GM10248 (cell line): ENCODE results near the gene TMEFF2.

Experiments
- CTCF ChIA-PET: fragments of 300-600 bp; sonication (Branson Sonifier 250); formaldehyde crosslinking; extraction: SDS; loops from one replicate; lab custom pipeline; 2021; ENCODE audit warnings: antibody characterized with exemption; lab: Yijun Ruan, JAX
- POLR2A ChIA-PET: fragments of 350-650 bp; sonication (Branson Sonifier 250); formaldehyde crosslinking; extraction: SDS; loops from one replicate; lab custom pipeline; 2020; ENCODE audit warnings: antibody characterized with exemption; lab: Yijun Ruan, JAX
- DNase-seq: peaks from one replicate; pipeline ENCODE4 v3.0.0; 2012; ENCODE audit errors: extremely low spot score
- TF ChIP-seq, protein P1 (sequence below): IDR thresholded peaks from 2 replicates; pipeline ENCODE4 v1.5.1; 2012; ENCODE audit warnings: mild to moderate bottlenecking, low read depth; ENCODE audit errors: extremely low read depth, missing control alignments, control extremely low read depth

The TMEFF2 gene

DNA sequence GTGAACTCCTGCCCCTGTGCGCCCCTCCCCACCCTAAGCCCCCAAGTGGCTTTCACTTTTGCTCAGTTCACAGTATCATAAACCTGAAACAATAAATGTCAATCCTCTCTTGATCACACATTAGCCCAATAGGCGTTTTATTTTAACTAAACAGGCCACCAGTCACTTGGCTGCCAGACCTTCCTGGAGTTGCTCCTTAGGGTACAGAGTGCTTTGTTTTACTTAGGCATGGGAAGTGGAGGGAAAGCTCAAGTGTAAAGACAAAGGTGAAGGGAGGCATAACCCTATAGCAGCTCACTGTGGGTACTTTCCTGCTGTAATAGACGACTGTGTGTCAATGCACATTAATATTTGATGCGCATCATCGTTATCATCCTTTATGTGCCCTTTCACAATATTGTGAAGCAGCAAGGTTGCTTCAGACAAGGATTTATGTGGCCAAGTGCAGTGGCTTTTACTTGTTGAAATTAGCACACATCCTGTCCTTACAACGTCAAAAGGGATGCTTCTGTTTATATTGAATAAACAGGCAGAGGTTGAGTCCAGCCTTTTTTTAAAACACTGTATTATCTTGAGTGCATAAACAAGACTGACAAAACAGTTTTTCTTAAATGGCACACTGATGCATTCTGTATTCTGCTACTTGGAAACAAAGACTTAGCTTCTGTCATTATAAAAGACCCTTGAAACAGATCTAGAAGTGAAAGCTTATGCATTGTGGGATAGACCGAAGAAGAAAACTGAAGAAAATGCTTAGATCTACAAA lies 168.5 kb downstream of the TMEFF2 start:
- TF ChIP-seq, protein P1, sequence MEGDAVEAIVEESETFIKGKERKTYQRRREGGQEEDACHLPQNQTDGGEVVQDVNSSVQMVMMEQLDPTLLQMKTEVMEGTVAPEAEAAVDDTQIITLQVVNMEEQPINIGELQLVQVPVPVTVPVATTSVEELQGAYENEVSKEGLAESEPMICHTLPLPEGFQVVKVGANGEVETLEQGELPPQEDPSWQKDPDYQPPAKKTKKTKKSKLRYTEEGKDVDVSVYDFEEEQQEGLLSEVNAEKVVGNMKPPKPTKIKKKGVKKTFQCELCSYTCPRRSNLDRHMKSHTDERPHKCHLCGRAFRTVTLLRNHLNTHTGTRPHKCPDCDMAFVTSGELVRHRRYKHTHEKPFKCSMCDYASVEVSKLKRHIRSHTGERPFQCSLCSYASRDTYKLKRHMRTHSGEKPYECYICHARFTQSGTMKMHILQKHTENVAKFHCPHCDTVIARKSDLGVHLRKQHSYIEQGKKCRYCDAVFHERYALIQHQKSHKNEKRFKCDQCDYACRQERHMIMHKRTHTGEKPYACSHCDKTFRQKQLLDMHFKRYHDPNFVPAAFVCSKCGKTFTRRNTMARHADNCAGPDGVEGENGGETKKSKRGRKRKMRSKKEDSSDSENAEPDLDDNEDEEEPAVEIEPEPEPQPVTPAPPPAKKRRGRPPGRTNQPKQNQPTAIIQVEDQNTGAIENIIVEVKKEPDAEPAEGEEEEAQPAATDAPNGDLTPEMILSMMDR = no peak
- ChIA-PET POLR2A (no interaction called here), CTCF (interaction anchor here (1.3 to 2.1 kb wide), 3 partner anchors 16 to 18 kb away, joined by 4 to 6 read pairs (median 4); no protein-coding TSS in a partner anchor)
- DNase-seq = no peak

DNA sequence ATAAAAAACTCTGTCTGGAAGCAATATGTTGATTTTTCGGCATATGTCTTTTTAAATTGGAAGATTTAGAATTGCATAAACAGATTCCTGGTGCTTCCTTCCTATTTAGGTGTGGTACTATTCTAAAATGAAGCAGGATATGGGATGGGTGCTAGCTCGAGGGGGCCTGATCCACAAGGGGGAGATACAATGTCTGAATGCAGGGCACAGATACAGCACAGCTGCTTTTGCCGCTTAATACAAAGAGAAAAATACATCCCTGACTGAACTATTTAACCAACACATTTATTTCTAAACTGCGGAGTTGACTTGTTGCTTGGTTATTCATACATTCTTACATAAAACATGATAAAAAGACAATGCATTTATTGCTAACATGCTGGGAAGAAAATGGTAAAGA lies 169.1 kb downstream of the TMEFF2 start:
- CTCF ChIA-PET = interaction anchor here (1.3 to 1.9 kb wide), 2 partner anchors 15 to 18 kb away, joined by 4 to 6 read pairs; no protein-coding TSS in a partner anchor
- DNase-seq = no peak
- POLR2A ChIA-PET = no interaction called here
- TF ChIP-seq, protein P1 = no peak

DNA sequence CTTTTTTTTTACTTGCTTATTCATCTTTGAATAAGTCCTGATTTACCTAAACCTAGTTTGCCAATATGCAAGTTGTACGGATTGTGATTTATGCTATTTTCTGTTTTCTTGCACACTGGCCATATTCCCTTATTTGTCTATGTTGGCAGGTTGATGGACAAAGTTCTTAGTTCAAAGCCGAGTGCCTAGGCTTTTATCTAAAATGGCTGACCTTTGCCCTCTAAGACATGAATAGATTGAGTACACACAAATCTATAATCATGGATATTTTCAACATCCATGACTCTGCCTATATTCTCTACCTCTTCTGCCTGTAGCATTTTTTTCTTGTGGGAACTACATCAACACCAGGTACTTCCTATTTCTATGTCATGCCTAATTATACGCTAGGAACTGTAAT lies 171.7 kb downstream of the TMEFF2 start:
- ChIA-PET POLR2A (no interaction called here), CTCF (no interaction called here)
- TF ChIP-seq, protein P1 = no peak
- DNase-seq = no peak

DNA sequence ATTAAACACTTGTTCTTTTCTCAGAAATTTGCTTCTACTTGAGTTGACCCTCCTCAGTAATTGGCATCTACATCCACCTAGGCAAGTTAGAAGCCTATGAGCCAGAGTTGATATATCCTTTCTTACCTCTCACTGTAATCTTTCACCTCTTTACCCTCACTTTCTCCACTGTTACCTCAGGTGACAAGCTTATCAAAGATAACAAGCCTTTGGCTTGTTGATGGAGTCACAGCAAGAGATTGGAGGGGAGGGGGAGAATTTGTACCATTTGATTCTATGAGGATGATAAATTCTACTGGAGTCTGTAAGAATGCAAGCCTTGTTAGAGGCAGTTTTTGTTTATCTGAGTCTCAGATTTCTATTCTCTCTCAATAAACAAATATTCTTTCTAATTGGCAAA lies 176.9 kb downstream of the TMEFF2 start:
- ChIA-PET POLR2A (no interaction called here), CTCF (interaction anchor here (0.9 to 1.6 kb wide), 2 partner anchors 37 to 147 kb away, joined by 3 read pairs; no protein-coding TSS in a partner anchor)
- TF ChIP-seq, protein P1 = no peak
- no peak for DNase-seq

DNA sequence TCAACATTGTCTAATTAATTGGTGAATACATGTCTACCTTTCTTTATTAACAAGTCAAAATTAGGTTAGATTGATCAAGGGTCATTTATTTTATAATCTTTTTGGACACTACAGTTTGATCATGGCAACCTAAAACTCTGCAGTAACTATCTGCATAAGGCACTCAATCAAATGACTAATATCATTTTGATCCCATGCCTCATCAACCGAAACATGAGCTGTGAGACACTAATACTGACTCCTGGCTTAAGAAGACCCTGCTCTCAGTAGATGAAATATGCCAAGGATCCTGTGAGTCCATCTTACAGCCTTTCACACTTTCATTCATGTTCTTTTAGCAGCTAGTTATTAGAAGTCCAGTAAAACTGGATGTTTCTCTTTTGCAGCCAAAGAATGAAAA lies 178.5 kb downstream of the TMEFF2 start:
- DNase-seq = no peak
- ChIA-PET POLR2A (no interaction called here), CTCF (interaction anchor here (1.1 to 1.2 kb wide), 2 partner anchors 10 to 146 kb away, joined by 3 read pairs; no protein-coding TSS in a partner anchor)

DNA sequence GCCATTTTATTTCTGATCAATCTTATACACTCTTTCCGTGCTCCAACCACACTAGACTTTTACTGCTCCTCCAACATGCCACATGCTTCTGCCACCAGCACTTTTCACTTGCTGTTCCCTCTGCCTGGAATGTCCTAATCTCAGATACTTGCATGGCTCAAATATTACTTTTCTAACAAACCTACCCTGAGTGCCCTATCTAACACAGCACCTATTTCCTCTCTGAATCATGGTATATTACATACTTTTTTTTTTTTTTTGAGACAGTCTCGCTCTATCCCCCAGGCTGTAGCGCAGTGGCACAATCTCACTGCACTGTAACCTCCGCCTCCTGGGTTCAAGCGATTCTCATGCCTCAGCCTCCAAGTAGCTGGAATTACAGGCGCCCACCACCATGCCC lies 181.5 kb downstream of the TMEFF2 start:
- TF ChIP-seq, protein P1 = no peak
- ChIA-PET POLR2A (no interaction called here), CTCF (no interaction called here)
- DNase-seq = no peak

More for the DNA sequence above, 178.5 kb downstream of the TMEFF2 start:
- TF ChIP-seq, protein P1 = no peak
